B cell (primary cell): ENCODE data around the gene SAMD4B. TPM values are rescaled to one million over a fixed set of nuclear protein-coding genes. Genes with fewer than 3 reads are reported as not detected.
A peak's percentile ranks its signal among the peaks of the same experiment; 100 is the strongest.

ENCODE experiments used
- ATAC-seq: fragments of 200-7000 bp; cut with Tn5 transposase; one replicate; pipeline ENCODE4 v1.10.0; 2021; ENCODE audit warnings: low read depth, mild to moderate bottlenecking, moderate number of reproducible peaks, moderate library complexity
- CTCF ChIA-PET: fragments of 350-600 bp; sonication (Branson Sonifier 250); formaldehyde crosslinking; loops from one replicate; lab custom pipeline; 2021; ENCODE audit warnings: antibody characterized with exemption, inconsistent platforms; lab: Charles Lee
- POLR2A ChIA-PET: fragments of 350-600 bp; sonication (Branson Sonifier 250); formaldehyde crosslinking; loops from one replicate; lab custom pipeline; 2021; ENCODE audit warnings: antibody characterized with exemption; lab: Charles Lee
- DNase-seq: peaks from one replicate; pipeline ENCODE4 v3.0.0; 2013
- H2AFZ ChIP-seq: 2 replicates; pipeline ENCODE4 v1.6.1; 2012; ENCODE audit warnings: mild to moderate bottlenecking, low read depth, low read length; ENCODE audit not compliant: insufficient read depth, poor library complexity, severe bottlenecking
- H3K27ac ChIP-seq, 2 donors: 1 replicate in 1 of 2; 2 replicates in 1 of 2; pipeline ENCODE4 v1.5.1; 2012 to 2013; ENCODE audit warnings: low read length in 2 of 2, mild to moderate bottlenecking in 2 of 2, moderate library complexity in 1 of 2
- H3K27me3 ChIP-seq, 4 experiments: fragments of 200-600 bp in 1 of 4; sonication (generic) in 1 of 4; replicated peaks in 1 of 4; 1 replicate in 2 of 4; 2 replicates in 2 of 4; pipeline versions ENCODE4 v1.6.1 to v1.7.0; 2013 to 2016; ENCODE audit warnings: low read length in 3 of 4, mild to moderate bottlenecking in 2 of 4, mixed read lengths in 1 of 4, moderate library complexity in 1 of 4; ENCODE audit not compliant: insufficient read depth in 4 of 4, control insufficient read depth in 3 of 4; ENCODE audit errors: control extremely low read depth in 1 of 4
- H3K36me3 ChIP-seq, 2 experiments: replicated peaks in 1 of 2; 1 replicate in 1 of 2; 2 replicates in 1 of 2; pipeline versions ENCODE4 v1.6.1 to v1.7.1; 2013; ENCODE audit warnings: low read length in 1 of 2; ENCODE audit not compliant: insufficient read depth in 2 of 2, control insufficient read depth in 1 of 2; ENCODE audit errors: control extremely low read depth in 1 of 2, extremely low read depth in 1 of 2
- H3K4me1 ChIP-seq, 2 donors: fragments of 200-600 bp in 1 of 2; sonication (generic) in 1 of 2; 1 replicate in 1 of 2; 2 replicates in 1 of 2; pipeline versions ENCODE4 v1.5.1 to v1.6.1; 2013 to 2017; ENCODE audit warnings: low read length in 2 of 2; ENCODE audit not compliant: control insufficient read depth in 2 of 2, insufficient read depth in 2 of 2
- H3K4me2 ChIP-seq: replicated peaks from 2 replicates; pipeline ENCODE3; 2012; ENCODE audit warnings: mild to moderate bottlenecking, low read depth, low read length; ENCODE audit not compliant: poor library complexity, severe bottlenecking
- H3K4me3 ChIP-seq, 5 experiments: fragments of 200-600 bp in 1 of 5; sonication (generic) in 1 of 5; 1 replicate in 3 of 5; 2 replicates in 2 of 5; pipeline versions ENCODE4 v1.5.1 to v1.7.0; 2011 to 2016; ENCODE audit warnings: low read length in 4 of 5, mild to moderate bottlenecking in 4 of 5, low read depth in 2 of 5, control low read depth in 1 of 5, moderate library complexity in 1 of 5; ENCODE audit not compliant: insufficient read depth in 1 of 5; ENCODE audit errors: control extremely low read depth in 1 of 5, extremely low read depth in 1 of 5
- H3K79me2 ChIP-seq: fragments of 200-600 bp; sonication (generic); one replicate; pipeline ENCODE4 v1.6.0; 2016; ENCODE audit warnings: low read length; ENCODE audit not compliant: control insufficient read depth, insufficient read depth
- H3K9ac ChIP-seq: fragments of 200-600 bp; sonication (generic); 2 replicates; pipeline ENCODE4 v1.6.1; 2017; ENCODE audit warnings: mild to moderate bottlenecking, low read length, moderate library complexity
- H3K9me3 ChIP-seq, 3 donors: one replicate each; pipeline versions ENCODE4 v1.6.1 to v1.7.1; 2013; ENCODE audit warnings: low read length in 2 of 3; ENCODE audit not compliant: control insufficient read depth in 2 of 3, insufficient read depth in 1 of 3; ENCODE audit errors: control extremely low read depth in 1 of 3
- H4K20me1 ChIP-seq: 2 replicates; pipeline ENCODE4 v1.6.0; 2012; ENCODE audit warnings: mild to moderate bottlenecking, low read length; ENCODE audit not compliant: insufficient read depth, control insufficient read depth, poor library complexity, severe bottlenecking
- H3K27ac Mint-ChIP-seq: one replicate; pipeline ENCODE4 v1.8.0; 2021; ENCODE audit warnings: mixed read lengths
- H3K27me3 Mint-ChIP-seq: one replicate; pipeline ENCODE4 v1.8.0; 2021; ENCODE audit warnings: mixed read lengths
- H3K4me1 Mint-ChIP-seq: one replicate; pipeline ENCODE4 v1.8.0; 2021; ENCODE audit warnings: mixed read lengths
- H3K4me3 Mint-ChIP-seq: one replicate; pipeline ENCODE4 v1.8.0; 2021; ENCODE audit warnings: mixed read lengths
- H3K9me3 Mint-ChIP-seq: one replicate; pipeline ENCODE4 v1.8.0; 2022; ENCODE audit warnings: mixed read lengths; ENCODE audit not compliant: insufficient read depth
- EZH2 ChIP-seq: IDR thresholded peaks from 2 replicates; pipeline ENCODE4 v1.6.1; 2012; ENCODE audit warnings: borderline replicate concordance, low read depth, mild to moderate bottlenecking, moderate library complexity, low read length; ENCODE audit not compliant: insufficient read depth, poor library complexity, severe bottlenecking
- WGBS: methylation state at CpG from one replicate; pipeline ENCODE4 v1.1.5; 2013; ENCODE audit warnings: missing lambda C conversion rate; ENCODE audit not compliant: insufficient coverage; 5-methylcytosine and 5-hydroxymethylcytosine counted together
- intact Hi-C: fragments of 100-400 bp; cut with micrococcal nuclease; formaldehyde crosslinking; loops from one replicate; pipeline ENCODE4 v1.10.0; 2022
- polyA plus RNA-seq: library from polyadenylated mRNA; depleted of rRNA; stranded (reverse); fragments of >200 nt; gene quantifications from 2 replicates; pipeline ENCODE4 v1.2.3, GENCODE V29; 2012
- total RNA-seq, 2 donors: library from RNA; stranded (reverse); fragments of 120-200 nt in 1 of 2; gene quantifications; 1 replicate in 1 of 2; 2 replicates in 1 of 2; pipeline versions ENCODE4 v1.2.3 to v1.2.4, GENCODE V29; 2013 to 2022
- TF ChIP-seq, protein P1 (sequence below): fragments of 200-600 bp; IDR thresholded peaks from one replicate; pipeline ENCODE4 v1.8.0; 2022; ENCODE audit warnings: antibody characterized with exemption, mild to moderate bottlenecking

Gene SAMD4B
- total and polyA plus RNA-seq, 2 donors (not counting 1 experiment from before 2014, with no cell fraction given), result 87.3 to 90.0 TPM

DNA sequence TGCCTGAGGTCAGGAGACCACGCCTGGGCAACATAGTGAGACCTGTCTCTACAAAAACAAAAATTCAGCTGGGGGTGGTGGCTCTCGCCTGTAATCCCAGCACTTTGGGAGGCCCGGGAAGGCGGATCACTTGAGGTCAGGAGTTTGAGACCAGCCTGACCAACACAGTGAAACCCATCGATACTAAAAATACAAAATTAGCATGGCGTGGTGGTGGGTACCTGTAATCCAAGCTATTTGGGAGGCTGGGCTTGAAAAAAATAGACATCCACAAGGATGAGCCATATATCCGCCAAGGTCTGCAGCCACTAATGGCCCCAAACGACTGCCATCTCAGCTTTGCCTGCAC is 90.4 kb downstream of the SAMD4B start:
- no peak for ATAC-seq
- Histone ChIP-seq H3K9me3 (no peaks in the 10 kb centered on the region), H3K9ac (no peak overlapping the region), H3K36me3 (peaks cover 7 to 37% of the 10 kb centered on the region in 2 experiments), H2AFZ (no peak overlapping the region), H4K20me1 (peaks cover 34% of the 10 kb centered on the region), H3K27me3 (no peaks in the 10 kb centered on the region), H3K27ac (no peak overlapping the region), H3K4me2 (no peak overlapping the region), H3K4me3 (no peak overlapping the region), H3K4me1 (peaks cover 23 to 33% of the 10 kb centered on the region in 2 donors), H3K79me2 (peaks cover 44% of the 10 kb centered on the region)
- peaks cover 44% of the 10 kb centered on the region for H3K4me1 Mint-ChIP-seq
- peak overlapping the region; percentile 59 for H3K27ac Mint-ChIP-seq
- CTCF ChIA-PET, result interaction anchor here (0.7 to 1.2 kb wide), 2 partner anchors 35 to 408 kb away, joined by 3 read pairs; no protein-coding TSS in a partner anchor
- WGBS, result 100% methylated on average over 5 of the region's 8 CpGs
- POLR2A ChIA-PET, result interaction anchor here (0.7 kb wide), 1 partner anchor 23 kb away, joined by 3 read pairs; no protein-coding TSS in a partner anchor
- TF ChIP-seq EZH2, result no peak
- TF ChIP-seq, protein P1, sequence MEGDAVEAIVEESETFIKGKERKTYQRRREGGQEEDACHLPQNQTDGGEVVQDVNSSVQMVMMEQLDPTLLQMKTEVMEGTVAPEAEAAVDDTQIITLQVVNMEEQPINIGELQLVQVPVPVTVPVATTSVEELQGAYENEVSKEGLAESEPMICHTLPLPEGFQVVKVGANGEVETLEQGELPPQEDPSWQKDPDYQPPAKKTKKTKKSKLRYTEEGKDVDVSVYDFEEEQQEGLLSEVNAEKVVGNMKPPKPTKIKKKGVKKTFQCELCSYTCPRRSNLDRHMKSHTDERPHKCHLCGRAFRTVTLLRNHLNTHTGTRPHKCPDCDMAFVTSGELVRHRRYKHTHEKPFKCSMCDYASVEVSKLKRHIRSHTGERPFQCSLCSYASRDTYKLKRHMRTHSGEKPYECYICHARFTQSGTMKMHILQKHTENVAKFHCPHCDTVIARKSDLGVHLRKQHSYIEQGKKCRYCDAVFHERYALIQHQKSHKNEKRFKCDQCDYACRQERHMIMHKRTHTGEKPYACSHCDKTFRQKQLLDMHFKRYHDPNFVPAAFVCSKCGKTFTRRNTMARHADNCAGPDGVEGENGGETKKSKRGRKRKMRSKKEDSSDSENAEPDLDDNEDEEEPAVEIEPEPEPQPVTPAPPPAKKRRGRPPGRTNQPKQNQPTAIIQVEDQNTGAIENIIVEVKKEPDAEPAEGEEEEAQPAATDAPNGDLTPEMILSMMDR, result no peak
- no peaks in the 10 kb centered on the region for H3K27me3 Mint-ChIP-seq
- H3K4me3 Mint-ChIP-seq, result peak overlapping the region; percentile 16
- no peaks in the 10 kb centered on the region for H3K9me3 Mint-ChIP-seq
- no peak for DNase-seq
- intact Hi-C loops, result no loop called here

DNA sequence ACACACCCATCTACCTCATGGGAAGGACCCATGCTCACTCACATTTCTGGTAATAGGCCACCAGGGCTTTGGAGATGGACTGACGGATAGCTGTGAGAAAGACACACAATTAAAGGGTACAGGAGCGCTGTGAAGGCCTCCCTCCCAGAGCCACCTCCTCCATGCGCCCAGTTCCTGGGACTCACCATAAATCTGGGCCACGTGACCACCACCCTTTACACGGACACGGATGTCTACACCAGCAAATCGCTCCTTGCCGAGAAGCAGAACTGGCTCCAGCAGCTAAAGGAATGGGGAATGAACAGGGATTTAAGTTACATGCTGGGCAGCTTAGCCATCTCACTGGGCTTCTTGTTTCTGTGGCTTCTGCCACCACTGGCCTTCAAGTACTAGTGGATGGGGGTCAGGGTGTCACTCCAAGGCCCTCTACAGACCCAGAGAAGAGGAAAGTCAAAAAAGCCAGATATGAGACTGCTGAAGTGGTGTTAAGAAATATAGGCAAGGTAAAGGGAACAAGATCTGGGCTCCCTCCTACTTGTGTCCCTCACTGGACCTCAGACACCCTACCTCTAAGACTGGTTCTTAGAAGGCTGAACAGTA is 91.4 kb downstream of the SAMD4B start:
- H3K4me3 Mint-ChIP-seq, result peak overlapping the region; percentile 100
- WGBS, result 96% methylated on average over 3 of the region's 8 CpGs
- Histone ChIP-seq H3K79me2 (peaks cover 49% of the 10 kb centered on the region), H3K4me2 (peak overlapping the region; percentile 92), H3K27me3 (no peaks in the 10 kb centered on the region), H3K9ac (peak overlapping the region; percentile 96), H3K9me3 (no peaks in the 10 kb centered on the region), H4K20me1 (peaks cover 34% of the 10 kb centered on the region), H3K4me1 (peaks cover 23 to 33% of the 10 kb centered on the region in 2 donors), H3K36me3 (peaks cover 7 to 37% of the 10 kb centered on the region in 2 experiments), H2AFZ (no peak overlapping the region), H3K4me3 (no peak overlapping the region), H3K27ac (peak overlapping the region in 1 of 2 donors; percentile 93)
- DNase-seq, result peak; percentile 17
- intact Hi-C loops, result no loop called here
- ATAC-seq, result no peak
- POLR2A ChIA-PET, result interaction anchor here (0.9 kb wide), 1 partner anchor 32 kb away, joined by 3 read pairs; no protein-coding TSS in a partner anchor
- H3K27me3 Mint-ChIP-seq, result no peaks in the 10 kb centered on the region
- H3K9me3 Mint-ChIP-seq, result no peaks in the 10 kb centered on the region
- no peak for TF ChIP-seq EZH2
- TF ChIP-seq, protein P1, result no peak
- CTCF ChIA-PET, result no interaction called here
- peak overlapping the region; percentile 53 for H3K27ac Mint-ChIP-seq
- peaks cover 44% of the 10 kb centered on the region for H3K4me1 Mint-ChIP-seq
